Measurements from ENCODE around the gene CACNA1B.

CACNA1B gene

DNA sequence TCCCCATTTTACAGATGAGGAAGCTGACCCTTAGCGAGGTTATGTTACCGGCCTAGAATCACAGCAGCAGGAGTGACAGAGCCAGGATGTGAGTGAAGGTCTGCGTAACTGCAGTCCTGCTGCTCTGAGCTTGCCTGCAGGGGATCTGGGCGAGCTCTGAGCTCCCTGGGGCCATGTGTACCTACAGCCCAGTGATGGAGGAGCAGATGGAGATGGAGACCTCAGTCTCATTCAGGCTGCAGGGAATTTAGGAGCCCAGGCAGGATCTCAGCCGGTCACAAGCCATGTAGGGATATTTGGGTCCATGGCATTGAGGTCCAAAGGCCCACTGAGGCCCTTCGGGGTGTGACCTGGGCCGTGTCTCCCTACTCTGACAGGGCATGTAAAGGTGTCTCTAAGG is 170.6 kb downstream of the CACNA1B start:
- DNase-seq (ENCODE audit: low read depth) = no peak
- no peak overlapping the region for H3K4me3 ChIP-seq (ENCODE audit: low read depth, low read length)
- TF ChIP-seq, protein P1, sequence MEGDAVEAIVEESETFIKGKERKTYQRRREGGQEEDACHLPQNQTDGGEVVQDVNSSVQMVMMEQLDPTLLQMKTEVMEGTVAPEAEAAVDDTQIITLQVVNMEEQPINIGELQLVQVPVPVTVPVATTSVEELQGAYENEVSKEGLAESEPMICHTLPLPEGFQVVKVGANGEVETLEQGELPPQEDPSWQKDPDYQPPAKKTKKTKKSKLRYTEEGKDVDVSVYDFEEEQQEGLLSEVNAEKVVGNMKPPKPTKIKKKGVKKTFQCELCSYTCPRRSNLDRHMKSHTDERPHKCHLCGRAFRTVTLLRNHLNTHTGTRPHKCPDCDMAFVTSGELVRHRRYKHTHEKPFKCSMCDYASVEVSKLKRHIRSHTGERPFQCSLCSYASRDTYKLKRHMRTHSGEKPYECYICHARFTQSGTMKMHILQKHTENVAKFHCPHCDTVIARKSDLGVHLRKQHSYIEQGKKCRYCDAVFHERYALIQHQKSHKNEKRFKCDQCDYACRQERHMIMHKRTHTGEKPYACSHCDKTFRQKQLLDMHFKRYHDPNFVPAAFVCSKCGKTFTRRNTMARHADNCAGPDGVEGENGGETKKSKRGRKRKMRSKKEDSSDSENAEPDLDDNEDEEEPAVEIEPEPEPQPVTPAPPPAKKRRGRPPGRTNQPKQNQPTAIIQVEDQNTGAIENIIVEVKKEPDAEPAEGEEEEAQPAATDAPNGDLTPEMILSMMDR (conservative IDR thresholded peaks at IDR 0.05; ENCODE audit: low read depth, low read length) = no peak

DNA sequence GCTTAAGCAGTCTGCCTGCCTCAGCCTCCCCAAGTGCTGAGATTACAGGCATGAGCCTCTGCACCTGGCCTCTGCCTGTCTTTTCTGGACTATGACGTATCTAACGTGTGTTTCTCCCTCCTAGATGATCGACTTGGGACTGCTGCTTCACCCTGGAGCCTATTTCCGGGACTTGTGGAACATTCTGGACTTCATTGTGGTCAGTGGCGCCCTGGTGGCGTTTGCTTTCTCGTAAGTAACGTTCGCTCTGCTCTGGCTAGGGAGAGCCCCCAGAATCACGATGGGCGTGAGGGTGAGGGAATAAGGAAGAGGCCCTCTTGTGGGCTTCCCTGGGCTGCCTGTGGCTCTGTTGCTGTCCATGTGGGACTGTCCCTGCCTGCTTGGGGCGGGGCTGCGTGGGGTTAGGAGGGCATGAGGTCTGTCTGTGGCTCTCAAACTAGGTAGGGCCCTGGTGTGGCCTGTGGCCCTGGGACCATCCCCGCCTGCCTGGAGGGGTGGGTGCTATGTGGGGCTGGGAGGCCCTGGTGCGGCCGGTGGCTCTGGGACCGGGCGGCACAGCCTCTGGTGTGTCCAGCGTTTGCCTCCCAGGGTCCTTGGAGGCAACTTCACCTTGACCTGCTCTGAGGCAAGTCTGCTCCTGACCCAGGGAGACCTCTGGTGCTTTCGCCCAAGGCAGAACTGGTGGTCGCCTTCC is 171.7 kb downstream of the CACNA1B start:
- DNase-seq (ENCODE audit: low read depth) = no peak
- TF ChIP-seq, protein P1 (conservative IDR thresholded peaks at IDR 0.05; ENCODE audit: low read depth, low read length) = no peak
- H3K4me3 ChIP-seq (ENCODE audit: low read depth, low read length) = no peak overlapping the region

DNA sequence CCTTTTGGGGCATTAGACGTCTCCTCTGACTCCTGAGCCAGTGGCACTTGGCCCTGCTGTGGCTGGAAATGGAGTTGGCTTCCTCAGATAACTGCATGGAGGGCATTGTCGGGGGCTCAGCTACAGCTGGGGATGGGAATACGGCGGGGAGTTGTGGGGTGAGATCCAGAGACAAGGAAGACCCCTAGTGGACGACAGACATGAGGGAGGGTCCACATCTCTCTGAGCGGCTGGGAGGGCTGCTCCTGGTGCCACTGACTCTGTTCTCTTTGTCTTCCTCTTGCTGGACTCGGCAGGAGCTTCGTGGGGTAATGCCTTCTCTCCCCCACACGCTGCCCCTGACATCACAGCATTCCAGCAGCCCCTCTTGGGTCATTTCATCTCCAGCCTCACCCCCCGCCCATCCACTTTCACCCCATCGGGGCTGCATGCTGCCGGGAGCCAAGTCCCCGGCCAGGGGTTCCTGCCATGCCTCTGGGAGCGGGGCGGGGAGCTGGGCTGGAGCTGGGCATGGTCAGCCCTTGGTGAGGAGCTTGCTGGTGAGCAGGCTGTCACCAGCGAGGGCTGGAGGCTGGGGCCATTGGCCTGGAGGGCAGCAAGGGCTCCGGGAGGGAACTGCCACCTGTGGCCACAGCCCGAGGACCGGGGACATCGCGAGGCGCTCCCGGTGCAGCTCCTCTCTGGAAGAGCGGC is 172.3 kb downstream of the CACNA1B start:
- H3K4me3 ChIP-seq (ENCODE audit: low read depth, low read length) = no peak overlapping the region
- TF ChIP-seq, protein P1 (conservative IDR thresholded peaks at IDR 0.05; ENCODE audit: low read depth, low read length) = no peak
- no peak for DNase-seq (ENCODE audit: low read depth)

DNA sequence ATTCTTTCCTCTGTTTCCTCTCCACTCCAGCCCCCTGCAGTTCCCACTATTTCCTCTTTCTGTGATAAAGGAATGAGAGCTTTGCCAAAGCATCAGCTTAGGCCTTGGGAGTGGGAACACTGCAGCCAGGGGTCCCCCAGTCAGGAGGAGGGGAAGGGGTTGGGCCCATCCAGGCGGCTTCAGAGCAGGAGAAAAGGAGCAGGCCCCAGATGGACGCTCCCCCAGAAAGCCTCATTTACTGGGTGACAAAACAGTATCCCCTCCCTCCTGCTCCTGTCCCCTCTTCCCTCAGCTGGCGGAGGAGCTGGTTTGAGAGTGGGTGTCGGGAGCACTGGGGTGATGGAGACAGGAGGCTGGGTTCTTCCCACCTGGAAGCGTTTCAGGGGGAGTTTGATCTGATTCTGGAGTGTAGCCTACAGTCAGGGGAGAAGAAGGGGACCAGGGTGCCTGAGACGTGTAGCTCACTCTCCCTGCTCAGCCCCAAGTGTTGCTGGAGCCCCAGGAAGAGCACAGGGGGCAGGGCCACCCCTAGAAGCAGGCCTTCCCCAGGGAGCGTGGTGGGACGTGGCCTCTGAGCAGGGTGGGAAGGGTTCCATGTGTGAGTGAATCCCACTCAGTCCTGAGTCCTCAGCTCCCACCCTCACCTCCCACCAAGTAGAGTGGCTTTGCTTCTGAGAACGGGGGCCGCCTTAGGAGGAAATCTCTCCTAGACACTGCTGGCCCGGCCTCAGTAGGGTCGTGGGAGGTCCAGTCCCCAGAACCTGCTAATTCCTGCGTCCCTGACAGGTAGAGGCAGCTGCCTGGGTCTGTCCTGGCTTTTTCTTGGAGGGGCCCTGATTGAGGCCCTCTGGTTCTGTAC is 173.1 kb downstream of the CACNA1B start:
- no peak for DNase-seq (ENCODE audit: low read depth)

DNA sequence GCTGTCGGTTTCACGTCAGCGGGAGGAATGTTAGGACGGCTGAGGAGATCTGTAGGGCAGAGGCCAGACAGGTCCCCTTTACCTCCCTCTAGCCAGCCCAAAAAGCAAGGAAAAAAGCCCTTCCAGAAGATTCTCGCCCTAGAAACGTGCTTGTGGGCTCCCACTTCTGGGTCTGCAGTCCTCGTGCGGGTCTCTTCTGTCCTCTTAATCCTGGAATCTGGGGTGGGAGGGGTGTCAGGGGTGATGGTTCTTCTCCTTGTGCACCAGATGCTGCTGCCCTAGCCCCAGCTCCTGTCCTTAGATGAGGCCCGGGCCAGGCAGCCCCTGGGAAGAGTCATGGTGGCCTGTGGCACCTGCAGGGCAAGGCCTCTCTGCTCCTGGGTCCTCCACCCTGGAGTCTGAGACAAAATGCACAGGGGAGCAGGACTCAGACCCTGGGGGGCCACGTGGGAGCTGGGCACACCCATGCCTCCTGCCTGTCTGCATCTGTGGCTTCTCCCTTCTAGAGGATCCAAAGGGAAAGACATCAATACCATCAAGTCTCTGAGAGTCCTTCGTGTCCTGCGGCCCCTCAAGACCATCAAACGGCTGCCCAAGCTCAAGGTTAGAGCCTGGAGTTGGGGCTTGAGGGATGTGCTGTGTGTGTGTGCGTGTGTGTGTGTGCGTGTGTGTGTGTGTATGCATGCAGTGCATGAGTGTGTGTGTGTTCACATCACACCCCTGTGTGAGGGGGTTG is 174.2 kb downstream of the CACNA1B start:
- TF ChIP-seq, protein P1 (conservative IDR thresholded peaks at IDR 0.05; ENCODE audit: low read depth, low read length) = no peak
- no peak for DNase-seq (ENCODE audit: low read depth)
- H3K4me3 ChIP-seq (ENCODE audit: low read depth, low read length) = no peak overlapping the region

More for the DNA sequence above, 173.1 kb downstream of the CACNA1B start:
- TF ChIP-seq, protein P1 (conservative IDR thresholded peaks at IDR 0.05; ENCODE audit: low read depth, low read length) = no peak
- H3K4me3 ChIP-seq (ENCODE audit: low read depth, low read length) = no peak overlapping the region

DNA sequence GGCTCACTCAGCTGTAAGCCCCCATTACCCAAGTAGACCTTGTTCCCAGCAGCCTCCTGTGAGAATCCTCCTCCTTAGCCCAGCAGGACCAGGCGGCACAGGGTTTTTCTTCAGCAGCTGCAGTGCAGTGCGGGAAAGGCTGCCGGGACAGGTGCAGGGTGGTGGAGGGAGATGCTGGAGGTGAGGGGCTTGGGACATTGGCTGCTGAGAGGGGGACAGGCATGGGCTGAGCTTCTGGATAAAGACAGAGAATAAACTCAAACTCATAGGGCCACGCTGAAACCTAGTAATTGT is 174.7 kb downstream of the CACNA1B start:
- TF ChIP-seq, protein P1 (conservative IDR thresholded peaks at IDR 0.05; ENCODE audit: low read depth, low read length) = no peak
- H3K4me3 ChIP-seq (ENCODE audit: low read depth, low read length) = no peak overlapping the region
- no peak for DNase-seq (ENCODE audit: low read depth)
